HepG2 (cell line): Measurements from ENCODE around the gene HIC1.

ENCODE experiments used
- CENPX ChIP-seq: sonication (generic); formaldehyde crosslinking; IDR thresholded peaks from 2 replicates; pipeline ENCODE4 v1.9.0; 2021; ENCODE audit warnings: mild to moderate bottlenecking, missing genetic modification reagents, moderate library complexity
- EP300 ChIP-seq, 3 experiments: sonication (generic) in 1 of 3; formaldehyde crosslinking in 1 of 3; IDR thresholded peaks; 2 replicates each; pipeline versions ENCODE4 v1.5.1 to v1.6.1; 2011 to 2020; ENCODE audit warnings: low read depth in 2 of 3, low read length in 2 of 3, borderline replicate concordance in 1 of 3, improper control_type of control experiment in 1 of 3, mild to moderate bottlenecking in 1 of 3, missing genetic modification reagents in 1 of 3, moderate library complexity in 1 of 3
- ESRRA ChIP-seq: sonication (generic); formaldehyde crosslinking; IDR thresholded peaks from 2 replicates; pipeline ENCODE4 v1.5.1; 2020; ENCODE audit warnings: mild to moderate bottlenecking, low read depth, missing genetic modification reagents
- MXD4 ChIP-seq: IDR thresholded peaks from 2 replicates; pipeline ENCODE4 v1.6.1; 2016; ENCODE audit warnings: mild to moderate bottlenecking, missing biosample characterization, missing genetic modification reagents
- RFXANK ChIP-seq: IDR thresholded peaks from 2 replicates; pipeline ENCODE4 v1.6.1; 2016
- TBX3 ChIP-seq: fragments of 450-650 bp; IDR thresholded peaks from 2 replicates; pipeline ENCODE4 v1.6.1; 2017; ENCODE audit warnings: antibody characterized with exemption, mild to moderate bottlenecking, inconsistent platforms, borderline replicate concordance
- ZBTB8A ChIP-seq: sonication (generic); formaldehyde crosslinking; IDR thresholded peaks from 2 replicates; pipeline ENCODE4 v1.4.0; 2020; ENCODE audit warnings: mild to moderate bottlenecking, low read depth, missing genetic modification reagents, borderline replicate concordance
- ZFP37 ChIP-seq: sonication (generic); formaldehyde crosslinking; IDR thresholded peaks from 2 replicates; pipeline ENCODE4 v1.4.0; 2020; ENCODE audit warnings: missing genetic modification reagents, borderline replicate concordance
- ZSCAN30 ChIP-seq: sonication (generic); formaldehyde crosslinking; IDR thresholded peaks from 2 replicates; pipeline ENCODE4 v1.5.0; 2020; ENCODE audit warnings: mild to moderate bottlenecking, missing genetic modification reagents
- TF ChIP-seq, protein P1 (sequence below): sonication (generic); formaldehyde crosslinking; IDR thresholded peaks from 2 replicates; pipeline ENCODE4 v1.5.0; 2020; ENCODE audit warnings: mild to moderate bottlenecking, missing genetic modification reagents, moderate library complexity
- TF ChIP-seq, protein P2 (sequence below): sonication (generic); formaldehyde crosslinking; IDR thresholded peaks from 2 replicates; pipeline ENCODE4 v1.5.0; 2020; ENCODE audit warnings: missing genetic modification reagents
- TF ChIP-seq, protein P3 (sequence below): sonication (generic); formaldehyde crosslinking; IDR thresholded peaks from 2 replicates; pipeline ENCODE4 v1.8.1; 2023; ENCODE audit warnings: missing genetic modification reagents, inconsistent platforms, borderline replicate concordance
- TF ChIP-seq, protein P4 (sequence below): IDR thresholded peaks from 2 replicates; pipeline ENCODE4 v1.6.1; 2012; ENCODE audit warnings: low read depth, low read length, improper control_type of control experiment
- TF ChIP-seq, protein P5 (sequence below): sonication (generic); IDR thresholded peaks from 2 replicates; pipeline ENCODE4 v1.6.1; 2016; ENCODE audit warnings: low read depth, borderline replicate concordance

DNA sequence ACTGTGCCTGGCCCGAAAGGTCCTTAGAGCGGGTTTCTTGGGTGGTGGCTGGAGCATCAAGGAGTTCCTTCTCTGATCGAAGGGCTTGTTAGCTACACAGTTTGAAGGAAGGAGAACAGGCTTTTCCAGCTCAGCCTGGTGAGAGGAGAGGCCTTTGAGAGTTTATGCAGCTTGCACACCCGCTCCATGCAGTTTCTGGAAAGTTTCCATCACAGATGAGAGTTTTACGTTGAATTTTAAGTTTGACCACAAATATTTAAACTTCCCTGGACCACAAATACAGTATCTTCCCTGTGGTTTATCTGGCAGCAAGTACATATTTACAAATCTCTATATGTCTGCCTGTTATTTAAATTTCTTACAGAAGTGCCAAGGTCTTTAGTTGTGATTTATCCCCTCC lies 56.8 kb downstream of the HIC1 start:
- TF ChIP-seq, protein P1, sequence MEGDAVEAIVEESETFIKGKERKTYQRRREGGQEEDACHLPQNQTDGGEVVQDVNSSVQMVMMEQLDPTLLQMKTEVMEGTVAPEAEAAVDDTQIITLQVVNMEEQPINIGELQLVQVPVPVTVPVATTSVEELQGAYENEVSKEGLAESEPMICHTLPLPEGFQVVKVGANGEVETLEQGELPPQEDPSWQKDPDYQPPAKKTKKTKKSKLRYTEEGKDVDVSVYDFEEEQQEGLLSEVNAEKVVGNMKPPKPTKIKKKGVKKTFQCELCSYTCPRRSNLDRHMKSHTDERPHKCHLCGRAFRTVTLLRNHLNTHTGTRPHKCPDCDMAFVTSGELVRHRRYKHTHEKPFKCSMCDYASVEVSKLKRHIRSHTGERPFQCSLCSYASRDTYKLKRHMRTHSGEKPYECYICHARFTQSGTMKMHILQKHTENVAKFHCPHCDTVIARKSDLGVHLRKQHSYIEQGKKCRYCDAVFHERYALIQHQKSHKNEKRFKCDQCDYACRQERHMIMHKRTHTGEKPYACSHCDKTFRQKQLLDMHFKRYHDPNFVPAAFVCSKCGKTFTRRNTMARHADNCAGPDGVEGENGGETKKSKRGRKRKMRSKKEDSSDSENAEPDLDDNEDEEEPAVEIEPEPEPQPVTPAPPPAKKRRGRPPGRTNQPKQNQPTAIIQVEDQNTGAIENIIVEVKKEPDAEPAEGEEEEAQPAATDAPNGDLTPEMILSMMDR (CRISPR knock-in tag), result no peak
- TF ChIP-seq TBX3, result no peak
- TF ChIP-seq, protein P2, sequence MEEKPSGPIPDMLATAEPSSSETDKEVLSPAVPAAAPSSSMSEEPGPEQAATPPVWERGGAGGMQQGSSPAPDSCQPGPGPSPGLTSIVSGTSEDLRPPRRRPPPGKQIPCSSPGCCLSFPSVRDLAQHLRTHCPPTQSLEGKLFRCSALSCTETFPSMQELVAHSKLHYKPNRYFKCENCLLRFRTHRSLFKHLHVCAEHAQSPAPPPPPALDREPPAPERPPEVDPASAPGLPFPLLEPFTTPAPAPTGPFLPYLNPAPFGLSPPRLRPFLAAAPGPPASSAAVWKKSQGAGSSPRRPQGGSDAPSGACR (CRISPR knock-in tag), result no peak
- no peak for TF ChIP-seq EP300 (IDR thresholded peaks at IDR 0.05; ENCODE audit: low read depth in 2 of 2, low read length in 2 of 2)
- no peak for TF ChIP-seq EP300 (CRISPR knock-in tag; IDR thresholded peaks at IDR 0.05; ENCODE audit: borderline replicate concordance)
- TF ChIP-seq ESRRA (CRISPR knock-in tag), result no peak
- TF ChIP-seq, protein P3, sequence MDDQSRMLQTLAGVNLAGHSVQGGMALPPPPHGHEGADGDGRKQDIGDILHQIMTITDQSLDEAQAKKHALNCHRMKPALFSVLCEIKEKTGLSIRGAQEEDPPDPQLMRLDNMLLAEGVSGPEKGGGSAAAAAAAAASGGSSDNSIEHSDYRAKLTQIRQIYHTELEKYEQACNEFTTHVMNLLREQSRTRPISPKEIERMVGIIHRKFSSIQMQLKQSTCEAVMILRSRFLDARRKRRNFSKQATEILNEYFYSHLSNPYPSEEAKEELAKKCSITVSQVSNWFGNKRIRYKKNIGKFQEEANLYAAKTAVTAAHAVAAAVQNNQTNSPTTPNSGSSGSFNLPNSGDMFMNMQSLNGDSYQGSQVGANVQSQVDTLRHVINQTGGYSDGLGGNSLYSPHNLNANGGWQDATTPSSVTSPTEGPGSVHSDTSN (CRISPR knock-in tag), result no peak
- TF ChIP-seq MXD4 (CRISPR knock-in tag), result no peak
- TF ChIP-seq, protein P4, sequence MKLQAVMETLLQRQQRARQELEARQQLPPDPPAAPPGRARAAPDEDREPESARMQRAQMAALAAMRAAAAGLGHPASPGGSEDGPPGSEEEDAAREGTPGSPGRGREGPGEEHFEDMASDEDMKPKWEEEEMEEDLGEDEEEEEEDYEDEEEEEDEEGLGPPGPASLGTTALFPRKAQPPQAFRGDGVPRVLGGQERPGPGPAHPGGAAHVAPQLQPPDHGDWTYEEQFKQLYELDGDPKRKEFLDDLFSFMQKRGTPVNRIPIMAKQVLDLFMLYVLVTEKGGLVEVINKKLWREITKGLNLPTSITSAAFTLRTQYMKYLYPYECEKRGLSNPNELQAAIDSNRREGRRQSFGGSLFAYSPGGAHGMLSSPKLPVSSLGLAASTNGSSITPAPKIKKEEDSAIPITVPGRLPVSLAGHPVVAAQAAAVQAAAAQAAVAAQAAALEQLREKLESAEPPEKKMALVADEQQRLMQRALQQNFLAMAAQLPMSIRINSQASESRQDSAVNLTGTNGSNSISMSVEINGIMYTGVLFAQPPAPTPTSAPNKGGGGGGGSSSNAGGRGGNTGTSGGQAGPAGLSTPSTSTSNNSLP, result no peak
- no peak for TF ChIP-seq CENPX (CRISPR knock-in tag)
- no peak for TF ChIP-seq ZSCAN30
- no peak for TF ChIP-seq RFXANK (CRISPR knock-in tag)
- TF ChIP-seq, protein P5, sequence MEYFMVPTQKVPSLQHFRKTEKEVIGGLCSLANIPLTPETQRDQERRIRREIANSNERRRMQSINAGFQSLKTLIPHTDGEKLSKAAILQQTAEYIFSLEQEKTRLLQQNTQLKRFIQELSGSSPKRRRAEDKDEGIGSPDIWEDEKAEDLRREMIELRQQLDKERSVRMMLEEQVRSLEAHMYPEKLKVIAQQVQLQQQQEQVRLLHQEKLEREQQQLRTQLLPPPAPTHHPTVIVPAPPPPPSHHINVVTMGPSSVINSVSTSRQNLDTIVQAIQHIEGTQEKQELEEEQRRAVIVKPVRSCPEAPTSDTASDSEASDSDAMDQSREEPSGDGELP, result no peak
- no peak for TF ChIP-seq ZBTB8A
- no peak for TF ChIP-seq ZFP37 (CRISPR knock-in tag)
